Left cardiac atrium (tissue), 4 donors: ENCODE data around the gene NEU2. TPM values are rescaled to one million over a fixed set of nuclear protein-coding genes. Genes with fewer than 3 reads are reported as not detected.
"Not testable (repeated sequence)": the region's sequence is repeated elsewhere in the genome, so short reads cannot be mapped to it uniquely, and the experiment has no call there.

Experiments
- ATAC-seq, 2 donors: fragments of 200-7000 bp; cut with Tn5 transposase; one replicate each; pipeline ENCODE4 v1.9.1; 2020; ENCODE audit warnings: mild to moderate bottlenecking in 2 of 2, moderate library complexity in 2 of 2
- DNase-seq: peaks from one replicate; pipeline ENCODE4 v3.0.0-alpha.2; 2020
- intact Hi-C, 2 donors: fragments of 100-400 bp; cut with DNase I; formaldehyde crosslinking; loops; one replicate each; pipeline versions ENCODE4 v1.14.1 to v1.15.1; 2022 to 2023
- total RNA-seq, 2 donors: library from RNA; stranded (reverse); fragmentation: NEBNext Ultra II Directional; extraction: Animal tissue kit (Norgen Biotek cat#: 25700); gene quantifications; one replicate each; pipeline ENCODE4 v1.2.1, GENCODE V29; 2021
- donor health status: DM: no; HTN: yes; CAD: no.
- donor health status: DM: no; HTN: yes; CAD: no; lungs with severe emphysema.
- donor health status: DM: yes; HTN: yes; CAD: no.
- donor health status: Dilated cardiomyopathy.

NEU2 gene
- total RNA-seq, 2 donors from 2014 or later = not detected

- no peak for ATAC-seq
- intact Hi-C loops = no loop called here
- DNase-seq = no peak
Observed at GRCh38 chr2:233064530-233065199, 32.2 kb downstream of the NEU2 start.

GRCh38 chr2:233065200-233065589 is 32.7 kb downstream of the NEU2 start:
- ATAC-seq, DNase-seq, intact Hi-C loops: not testable (repeated sequence)

GRCh38 chr2:233065954-233066470 is 33.5 kb downstream of the NEU2 start:
- intact Hi-C loops = no loop called here
- no peak for ATAC-seq
- DNase-seq = no peak

DNA sequence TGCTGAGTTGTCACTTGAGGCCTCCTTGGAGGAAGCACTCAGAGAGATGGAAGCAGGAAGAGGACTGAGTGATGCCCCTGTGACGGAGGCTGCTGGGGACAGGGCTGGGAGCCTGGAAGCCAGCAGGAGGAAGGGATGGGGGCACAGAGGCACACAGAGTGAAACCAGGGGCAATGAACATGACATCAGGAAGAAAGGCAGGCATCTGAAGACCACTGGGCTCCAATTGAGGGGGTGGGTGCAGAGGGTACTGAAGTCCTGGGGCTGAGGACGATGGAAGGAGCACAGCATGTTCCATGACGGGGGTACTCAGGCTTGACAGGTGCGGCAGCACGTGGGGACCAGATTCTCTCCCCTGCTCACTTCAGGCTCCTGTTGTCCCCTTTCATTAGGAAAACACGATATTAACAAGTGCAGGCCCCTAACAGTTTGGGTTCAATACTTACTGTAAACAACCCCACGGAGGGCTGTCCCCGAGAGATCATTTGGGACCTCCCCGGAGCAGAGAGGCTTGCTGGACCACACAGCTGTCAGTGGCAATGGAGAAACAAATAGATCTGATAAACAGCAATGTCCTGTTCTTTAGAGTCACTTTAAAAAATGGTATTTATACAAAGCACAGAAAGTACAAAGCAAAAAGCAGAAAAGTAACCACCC is 36.4 kb downstream of the NEU2 start:
- DNase-seq = no peak
- ATAC-seq = peak in 1 of 2 donors; percentile 11
- intact Hi-C loops = no loop called here

GRCh38 chr2:233072838-233073237 is 40.4 kb downstream of the NEU2 start:
- intact Hi-C loops = no loop called here
- DNase-seq (no peak), ATAC-seq (no peak)

DNA sequence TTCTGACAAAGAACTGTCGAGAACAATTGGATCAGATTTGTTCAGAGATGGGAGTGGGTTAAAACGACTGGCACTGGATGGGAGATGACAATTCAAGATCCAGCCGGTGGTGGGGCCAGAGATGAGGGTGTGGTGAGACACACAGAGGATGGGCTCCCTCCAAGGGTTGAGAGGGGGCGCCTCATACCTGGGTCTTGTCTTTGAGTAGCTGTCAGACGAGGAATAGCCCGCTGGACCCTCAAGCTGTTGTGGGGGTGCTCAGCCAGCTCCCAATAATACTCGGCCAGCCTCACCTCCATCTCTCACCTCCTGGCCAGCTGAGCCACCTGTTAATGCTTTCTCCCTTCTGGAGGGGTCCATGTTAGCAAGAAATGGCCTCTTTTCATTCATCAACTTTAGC is 41.6 kb downstream of the NEU2 start:
- DNase-seq (no peak), ATAC-seq (no peak)
- intact Hi-C loops = no loop called here

DNA sequence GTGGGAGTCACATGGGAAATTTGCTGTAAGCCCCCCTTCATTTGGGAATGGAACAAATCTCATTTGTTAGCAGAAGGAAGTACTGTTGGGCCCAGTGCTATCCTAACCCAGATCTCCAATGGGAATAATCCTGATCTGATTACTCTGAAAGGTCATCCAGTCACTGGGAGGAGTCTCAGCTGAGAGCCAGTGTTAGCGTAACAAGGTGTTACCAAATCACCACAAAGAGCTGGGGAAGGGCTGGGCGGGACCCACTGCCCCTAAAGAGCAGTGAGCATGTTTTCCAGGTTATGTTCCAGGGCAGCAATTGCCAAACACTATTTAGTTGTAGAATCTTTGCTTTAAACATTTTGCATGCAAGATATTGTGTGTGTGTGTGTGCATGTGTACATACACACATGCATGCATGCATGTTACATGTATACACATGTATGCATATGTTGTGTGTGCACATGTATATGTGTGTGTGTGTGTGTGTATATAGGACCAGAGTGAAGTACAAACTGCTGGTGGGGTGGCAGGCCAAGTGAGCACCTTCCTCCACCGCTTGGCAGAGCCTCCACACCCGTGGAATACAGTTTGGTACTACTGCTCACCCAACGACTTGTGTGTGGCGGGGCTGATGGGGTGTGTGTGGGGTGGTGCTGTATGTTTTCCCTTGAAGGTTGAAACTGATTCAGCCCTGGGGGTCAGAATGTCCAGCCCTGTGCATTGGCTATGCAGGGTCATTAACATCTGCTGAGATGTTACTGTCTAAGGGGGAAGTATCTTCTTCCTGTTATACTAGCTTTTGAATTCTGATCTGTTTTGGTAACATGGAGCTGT is 42.9 kb downstream of the NEU2 start:
- intact Hi-C loops = no loop called here
- DNase-seq = no peak

DNA sequence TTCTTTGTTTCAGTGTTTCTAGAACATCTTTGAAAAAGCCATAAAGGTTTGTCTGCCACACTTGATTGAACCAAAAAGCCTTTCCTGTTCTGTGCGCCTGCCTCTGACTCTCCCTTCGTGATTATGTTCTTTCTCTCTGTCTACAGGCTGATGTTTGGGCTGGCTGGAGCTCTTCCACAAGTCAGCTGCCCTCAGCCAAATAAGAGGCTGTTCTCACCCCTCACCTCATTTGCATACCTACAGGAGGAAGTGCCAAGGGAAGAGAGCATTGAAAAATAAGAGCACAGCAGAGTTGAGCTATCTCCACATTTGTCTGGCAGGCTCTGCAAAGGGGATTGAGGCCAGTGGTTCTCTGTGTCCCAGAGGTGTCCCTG is 43.5 kb downstream of the NEU2 start:
- ATAC-seq (peak; percentile 68 to 84), DNase-seq (no peak)
- intact Hi-C loops = no loop called here

More for the DNA sequence above, 42.9 kb downstream of the NEU2 start:
- peak in 1 of 2 donors; percentile 73 for ATAC-seq

GRCh38 chr2:233076749-233077148 is 44.3 kb downstream of the NEU2 start:
- intact Hi-C loops = no loop called here
- no peak for DNase-seq

GRCh38 chr2:233079473-233079877 is 47.0 kb downstream of the NEU2 start:
- ATAC-seq = no peak
- intact Hi-C loops = no loop called here

More at GRCh38 chr2:233076749-233077148, 44.3 kb downstream of the NEU2 start:
- no peak for ATAC-seq

DNA sequence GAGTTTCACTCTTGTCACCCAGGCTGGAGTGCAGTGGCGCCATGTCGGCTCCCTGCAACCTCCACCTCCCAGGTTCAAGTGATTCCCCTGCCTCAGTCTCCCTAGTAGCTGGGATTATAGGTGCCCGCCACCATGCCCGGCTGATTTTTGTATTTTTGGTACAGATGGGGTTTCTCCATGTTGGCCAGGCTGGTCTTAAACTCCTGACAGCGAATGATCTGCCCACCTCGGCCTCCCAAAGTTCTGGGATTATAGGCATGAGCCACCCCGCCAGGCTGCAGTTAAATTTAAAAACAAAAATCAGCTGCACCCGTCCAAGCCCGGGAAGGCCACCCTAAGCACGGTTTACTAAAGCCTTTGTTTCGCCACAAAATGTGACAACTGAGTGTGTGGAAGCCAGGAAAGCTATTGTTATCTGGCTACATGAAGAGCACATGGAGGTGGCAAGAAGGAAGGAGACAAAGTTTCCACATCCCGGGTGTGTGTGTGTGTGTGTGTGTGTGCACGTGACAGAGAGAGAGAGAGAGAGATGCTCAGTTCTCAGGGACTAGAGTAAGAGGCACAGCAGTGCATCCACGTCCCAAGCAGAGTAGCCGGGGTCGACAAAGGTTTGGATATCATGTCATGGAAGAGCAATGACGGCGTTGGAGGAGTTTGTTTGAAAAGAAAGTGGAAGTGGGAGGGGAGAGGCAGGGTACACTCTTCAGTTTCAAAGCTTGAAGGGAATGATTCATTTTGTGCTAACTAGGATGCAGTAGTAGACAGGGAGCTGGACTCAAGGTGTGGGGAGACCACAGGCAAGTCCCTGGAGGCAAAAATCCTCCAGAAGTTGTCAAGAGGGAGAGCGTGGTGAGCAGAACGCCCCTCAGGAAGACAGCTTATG is 47.7 kb downstream of the NEU2 start:
- no peak for ATAC-seq
- intact Hi-C loops = no loop called here
- DNase-seq = no peak

More at GRCh38 chr2:233079473-233079877, 47.0 kb downstream of the NEU2 start:
- no peak for DNase-seq

DNA sequence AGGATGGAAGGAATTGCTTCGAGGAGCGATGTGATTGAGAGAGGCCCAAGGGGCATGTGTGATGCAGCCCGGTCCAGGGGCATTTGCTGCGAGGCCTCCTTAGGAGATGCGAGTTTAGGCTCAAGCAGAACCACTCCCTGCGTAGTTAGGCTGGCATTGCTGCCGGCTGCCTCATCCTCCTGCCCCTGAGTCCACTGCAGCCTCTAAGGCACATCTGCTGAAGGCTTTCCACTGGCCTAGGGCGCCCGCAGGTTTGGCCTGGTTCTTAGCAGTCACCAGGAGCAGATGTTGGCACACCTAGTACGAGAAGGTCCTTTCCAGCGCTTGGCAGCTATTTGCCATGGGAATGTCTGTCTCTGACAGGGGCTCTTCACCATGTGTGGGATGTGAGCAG is 48.4 kb downstream of the NEU2 start:
- DNase-seq = no peak
- no peak for ATAC-seq
- intact Hi-C loops = no loop called here

- DNase-seq (no peak), ATAC-seq (no peak)
- intact Hi-C loops = no loop called here
Observed at GRCh38 chr2:233081232-233081730, 48.8 kb downstream of the NEU2 start.

DNA sequence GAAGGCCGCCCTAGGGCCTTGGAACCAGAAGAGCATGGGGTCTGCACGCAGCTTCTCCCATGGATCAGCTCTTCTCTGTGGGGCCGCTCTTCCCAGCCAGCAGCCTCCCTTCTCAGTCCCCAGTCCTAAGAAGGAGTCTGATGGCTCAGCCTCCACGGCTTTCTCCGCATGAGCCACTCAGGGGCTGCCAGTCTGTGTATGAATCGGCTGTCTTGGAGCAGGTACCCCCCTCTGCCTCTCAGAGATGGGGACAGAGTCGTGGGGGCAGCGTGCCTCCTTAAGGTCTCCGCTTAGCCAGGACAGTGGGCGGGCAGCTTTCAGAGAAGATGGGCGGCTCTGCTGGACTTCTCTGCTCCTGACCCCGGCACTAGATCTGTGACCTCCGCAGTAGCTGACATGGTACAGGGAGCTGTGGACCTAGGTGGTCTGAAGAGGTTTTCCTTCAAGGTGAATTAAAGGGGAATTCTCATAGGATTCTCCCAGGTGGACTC is 49.3 kb downstream of the NEU2 start:
- ATAC-seq = no peak
- DNase-seq = no peak
- intact Hi-C loops = no loop called here

DNA sequence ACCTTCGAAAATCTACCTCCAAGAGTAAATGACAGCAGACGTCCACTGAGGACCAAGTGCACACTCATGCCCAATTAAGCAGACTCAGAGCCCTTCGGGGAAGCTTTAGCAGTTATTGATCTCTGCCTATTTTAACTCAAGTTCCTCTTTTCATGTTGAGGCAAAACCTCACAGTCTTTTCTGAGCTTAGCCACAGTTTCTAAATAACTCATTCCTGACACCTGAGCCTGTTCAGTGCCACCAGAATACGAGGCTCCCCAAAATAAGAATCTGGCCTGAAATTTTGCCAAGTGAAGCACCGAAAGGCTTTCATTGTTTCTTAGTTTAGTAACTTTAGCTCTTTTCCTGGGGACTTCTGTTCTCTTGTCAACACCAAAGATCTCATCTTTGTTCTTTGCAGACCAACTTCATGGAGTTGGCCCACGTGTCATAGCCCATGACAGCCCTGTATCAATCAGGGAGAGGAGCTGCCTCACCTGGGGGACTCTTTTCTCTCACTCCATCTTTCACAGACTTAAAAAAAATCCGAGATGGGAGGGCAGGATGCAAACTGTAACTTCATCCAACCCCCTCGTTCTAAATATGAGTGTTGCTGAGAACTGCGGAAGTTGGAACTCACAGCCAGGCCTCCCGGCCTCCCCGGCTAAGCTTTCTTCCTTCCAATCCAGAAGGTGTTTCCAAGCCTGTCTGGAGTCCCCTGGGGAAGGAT is 49.9 kb downstream of the NEU2 start:
- ATAC-seq (no peak), DNase-seq (no peak)
- intact Hi-C loops = no loop called here

- DNase-seq = no peak
- ATAC-seq = peak; percentile 6 to 14
- intact Hi-C loops = no loop called here
Observed at GRCh38 chr2:233082931-233083755, 50.7 kb downstream of the NEU2 start.

DNA sequence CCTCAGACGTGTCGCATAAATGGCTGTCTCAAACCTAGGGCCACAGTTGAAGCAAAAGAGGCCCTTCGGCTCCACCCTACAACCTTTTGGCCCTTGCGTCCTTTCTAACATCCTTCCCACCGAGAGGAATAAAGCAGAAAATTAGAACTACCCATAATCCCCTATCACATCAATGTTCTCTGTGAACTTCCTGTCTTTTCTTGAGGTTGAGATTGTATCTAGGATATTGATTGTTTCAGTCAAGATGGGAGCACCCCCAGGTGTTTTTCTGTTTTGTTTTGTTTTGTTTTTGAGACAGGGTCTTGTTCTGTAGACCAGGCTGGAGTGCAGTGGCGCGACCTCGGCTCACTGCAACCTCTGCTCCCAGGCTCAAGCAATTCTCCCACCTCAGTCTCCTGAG is 51.3 kb downstream of the NEU2 start:
- ATAC-seq (no peak), DNase-seq (no peak)
- intact Hi-C loops = no loop called here
